ENCODE measurements around the gene SPANXN5.
"Not testable (repeated sequence)": the region's sequence is repeated elsewhere in the genome, so short reads cannot be mapped to it uniquely, and the experiment has no call there.

Gene SPANXN5, protein sequence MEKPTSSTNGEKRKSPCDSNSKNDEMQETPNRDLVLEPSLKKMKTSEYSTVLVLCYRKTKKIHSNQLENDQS

DNA sequence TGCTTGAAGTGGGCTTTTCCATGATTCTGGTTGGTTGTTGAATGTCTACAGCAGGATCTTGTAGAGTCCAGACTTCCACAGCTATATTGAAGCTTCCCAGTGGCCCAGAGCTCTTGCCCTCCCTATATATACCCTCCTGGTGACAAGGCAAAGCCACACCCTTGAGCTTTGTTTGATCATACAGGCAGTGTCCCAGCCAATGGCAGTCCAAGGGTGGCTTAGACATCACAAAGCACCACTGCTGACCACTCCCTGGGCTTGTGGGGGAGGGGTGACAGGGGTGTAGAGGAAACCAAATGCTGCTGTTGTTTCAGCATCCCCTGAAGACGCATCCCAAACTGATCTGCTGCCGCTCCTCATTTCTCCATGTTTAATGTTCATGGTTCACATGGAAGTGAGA is at the start of gene SPANXN5:
TSS of gene SPANXN5 (minus strand) at position 101 of the 400 bp plus-strand sequence. CDS start at position 22, 79 bp downstream.
- DNase-seq (ENCODE audit: low read depth in 4 of 4, low spot score in 1 of 4), result not testable (repeated sequence)

DNA sequence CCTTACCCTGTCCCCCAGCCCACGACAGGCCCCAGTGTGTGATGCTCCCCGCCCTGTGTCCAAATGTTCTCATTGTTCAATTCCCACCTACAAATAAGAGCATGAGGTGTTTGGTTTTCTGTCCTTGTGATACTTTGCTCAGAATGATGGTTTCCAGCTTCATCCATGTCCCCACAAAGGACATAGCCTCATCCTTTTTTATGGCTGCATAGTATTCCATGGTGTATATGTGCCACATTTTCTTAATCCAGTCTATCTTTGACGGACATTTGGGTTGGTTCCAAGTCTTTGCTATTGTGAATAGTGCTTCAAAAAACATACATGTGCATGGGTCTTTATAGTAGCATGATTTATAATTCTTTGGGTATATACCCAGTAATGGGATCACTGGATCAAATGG is 46.4 kb upstream of the SPANXN5 start:
- not testable (repeated sequence) for DNase-seq (ENCODE audit: low read depth in 4 of 4, low spot score in 1 of 4)

DNA sequence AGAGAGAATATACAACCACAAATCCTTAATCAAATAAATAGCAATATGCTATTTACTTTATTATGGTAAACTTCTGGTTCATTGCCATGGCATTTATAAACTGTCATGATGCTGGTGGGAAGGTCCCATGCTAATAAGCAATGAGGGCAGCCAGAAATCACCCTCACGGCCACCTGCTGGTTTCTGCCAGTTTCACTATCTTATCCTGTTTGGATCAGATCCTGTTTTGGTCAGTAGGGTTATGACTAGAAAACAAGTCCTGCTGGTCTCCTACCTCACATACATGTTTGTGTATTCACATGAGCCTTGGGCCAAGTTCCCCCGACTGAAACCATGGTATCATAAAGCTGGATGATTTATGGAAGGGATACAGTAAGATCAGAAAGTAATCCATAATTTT is 41.9 kb upstream of the SPANXN5 start:
- DNase-seq (ENCODE audit: low read depth in 4 of 4, low spot score in 1 of 4), result no peak

DNA sequence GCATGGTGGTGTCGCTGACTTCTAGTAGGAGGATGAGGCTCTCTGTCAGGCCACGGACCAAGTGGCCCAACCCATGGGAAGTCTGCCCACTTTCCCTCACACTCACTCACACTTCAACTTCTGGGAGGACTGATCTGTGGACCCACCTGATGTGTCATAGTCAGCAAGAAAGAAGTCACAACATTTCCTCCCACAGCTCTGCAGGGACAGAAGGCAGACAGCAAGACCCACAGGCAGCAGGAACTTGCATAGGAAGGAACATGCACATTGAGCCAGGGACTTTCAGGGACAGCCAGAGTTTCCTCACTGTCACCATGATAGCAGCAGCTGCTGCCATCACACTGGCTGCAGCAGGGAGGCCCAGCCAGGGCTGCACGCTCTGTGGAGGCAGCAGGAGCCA is 33.3 kb upstream of the SPANXN5 start:
- DNase-seq (ENCODE audit: low read depth in 4 of 4, low spot score in 1 of 4), result no peak

DNA sequence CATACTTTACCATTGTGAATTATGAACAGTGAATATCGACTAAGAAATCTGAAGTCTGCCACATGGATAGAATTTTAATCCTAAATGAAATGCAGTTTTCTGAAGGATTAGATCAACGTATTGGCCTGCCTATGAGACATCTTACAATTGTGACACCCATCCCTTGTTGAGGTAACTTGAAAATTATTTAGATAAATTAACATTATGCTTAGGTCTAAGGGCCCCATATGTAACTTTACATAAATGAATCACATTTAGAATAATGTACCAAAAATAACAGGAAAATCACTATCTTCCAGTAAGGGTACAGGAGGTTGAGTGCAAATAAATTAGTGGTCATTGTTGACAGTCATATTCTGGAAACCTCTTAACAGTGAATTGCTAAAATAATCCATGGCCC is 27.4 kb upstream of the SPANXN5 start:
- DNase-seq (ENCODE audit: low read depth in 4 of 4, low spot score in 1 of 4), result no peak

DNA sequence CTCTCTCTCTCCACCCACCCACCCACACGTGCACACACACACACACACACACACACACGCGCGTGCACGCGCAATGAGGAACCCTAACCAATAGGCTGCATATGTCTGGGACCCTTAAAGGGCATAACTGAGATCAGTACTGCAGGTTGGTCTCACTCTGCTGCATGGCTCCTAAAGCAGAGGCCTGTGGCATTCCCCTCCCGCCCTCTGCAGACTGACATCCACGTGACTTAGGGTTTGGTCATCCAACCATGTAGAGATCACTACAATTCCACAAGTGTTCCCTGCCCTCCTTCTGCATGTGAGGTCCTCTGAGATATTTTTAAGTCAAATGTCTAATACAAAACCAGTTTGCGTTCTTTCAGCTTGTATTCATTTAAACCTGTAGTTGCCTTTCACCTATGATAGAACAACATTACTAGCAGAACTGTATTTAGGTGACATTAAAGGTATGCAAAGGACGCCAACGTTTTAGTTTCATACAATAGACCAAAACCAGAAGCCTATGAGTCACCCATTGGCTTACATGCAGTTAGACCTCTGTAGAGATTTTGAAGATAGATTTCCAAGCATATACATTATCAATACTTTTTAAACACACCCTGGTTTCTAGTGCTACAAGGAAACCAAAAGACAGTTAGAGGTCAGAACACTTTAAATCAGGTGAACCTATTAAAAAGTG is 24.0 kb upstream of the SPANXN5 start:
- DNase-seq (ENCODE audit: low read depth in 4 of 4, low spot score in 1 of 4), result no peak

DNA sequence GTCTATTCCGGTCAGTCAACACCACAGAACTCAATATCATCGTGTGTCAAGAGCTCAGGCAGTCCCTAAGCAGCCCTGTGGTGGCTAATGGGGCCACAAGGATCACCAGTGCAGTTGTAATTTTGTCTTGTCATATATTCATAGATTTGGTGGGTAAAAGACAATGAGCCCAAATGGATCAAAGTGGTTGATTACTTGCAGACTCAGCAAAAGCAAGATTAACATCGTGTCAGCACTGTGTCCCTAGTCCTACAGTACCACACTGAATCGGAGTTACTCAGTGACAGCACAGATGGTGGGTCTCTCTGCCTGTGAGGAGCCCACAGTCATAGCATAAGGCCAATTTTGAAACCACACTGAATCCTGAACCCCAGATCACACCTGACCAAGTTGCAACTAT is 22.6 kb upstream of the SPANXN5 start:
- DNase-seq (ENCODE audit: low read depth in 4 of 4, low spot score in 1 of 4), result no peak

DNA sequence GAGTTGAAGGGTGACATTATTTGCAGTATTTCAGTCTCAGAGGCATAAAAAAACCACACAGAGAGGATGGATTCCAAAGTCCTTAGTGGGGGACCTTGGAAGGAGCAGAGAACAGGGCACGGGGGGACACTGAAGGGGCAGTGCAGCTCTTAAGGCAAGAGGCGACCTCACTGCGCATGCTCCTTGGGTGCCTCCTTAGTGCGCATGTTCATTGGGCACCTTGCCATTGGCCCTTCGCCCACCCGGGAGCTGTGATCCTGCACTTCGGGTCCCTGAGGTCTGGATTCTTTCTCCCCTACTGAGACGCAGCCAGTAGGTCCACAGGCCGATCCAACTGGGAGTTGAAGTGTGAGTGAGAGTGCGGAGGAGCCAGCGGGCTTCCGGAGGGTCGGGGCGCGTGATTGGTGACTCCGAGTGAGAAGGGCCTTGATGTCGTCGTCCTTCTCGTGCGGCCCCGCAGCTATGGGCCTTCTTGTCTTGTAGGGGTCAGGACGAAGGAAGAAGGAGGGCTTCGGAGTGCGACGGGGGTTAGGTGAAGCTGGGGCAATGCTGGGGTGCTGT is 13.9 kb upstream of the SPANXN5 start, which contains the start of gene XAGE5:
TSS of gene XAGE5 (plus strand) at position 223 of the 561 bp plus-strand sequence. CDS start 1,280 bp downstream, outside the sequence.
- DNase-seq (ENCODE audit: low read depth in 4 of 4, low spot score in 1 of 4), result no peak

DNA sequence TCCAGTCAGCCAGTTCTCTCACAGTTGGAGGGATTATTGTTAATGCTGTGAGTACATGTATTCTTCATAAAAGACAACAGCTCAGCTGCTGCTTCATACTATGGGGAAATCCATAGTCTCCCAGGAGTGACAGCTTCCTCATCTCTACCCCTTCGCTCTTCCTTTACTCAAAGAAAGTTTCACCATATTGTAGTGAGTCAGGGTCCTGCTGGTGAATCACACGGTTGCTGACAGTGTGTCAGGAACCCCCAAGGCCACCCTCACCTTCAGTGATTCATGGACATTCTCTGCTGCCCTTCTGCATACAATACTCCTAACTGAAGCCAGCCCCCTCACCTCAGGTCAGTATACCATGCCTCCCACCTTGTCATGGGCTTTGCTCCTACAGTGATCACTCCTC is 7.6 kb upstream of the SPANXN5 start:
- not testable (repeated sequence) for DNase-seq (ENCODE audit: low read depth in 4 of 4, low spot score in 1 of 4)

DNA sequence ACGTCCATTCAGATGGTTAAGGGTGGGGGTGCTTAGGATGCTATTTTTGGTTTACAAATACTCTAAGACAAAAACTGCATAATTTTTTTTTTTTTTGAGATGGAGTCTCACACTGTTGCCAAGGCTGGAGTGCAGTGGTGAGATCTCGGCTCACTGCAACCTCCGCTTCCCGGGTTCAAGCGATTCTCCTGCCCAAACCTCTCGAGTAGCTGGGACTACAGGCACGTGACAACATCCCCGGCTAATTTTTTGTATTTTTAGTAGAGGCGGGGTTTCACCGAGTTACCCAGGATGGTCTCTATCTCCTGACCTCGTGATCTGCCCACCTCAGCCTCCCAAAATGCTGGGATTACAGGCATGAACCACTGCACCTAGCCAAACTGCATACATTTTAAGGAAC is 23.7 kb downstream of the SPANXN5 start:
- DNase-seq (ENCODE audit: low read depth in 4 of 4, low spot score in 1 of 4), result not testable (repeated sequence)

DNA sequence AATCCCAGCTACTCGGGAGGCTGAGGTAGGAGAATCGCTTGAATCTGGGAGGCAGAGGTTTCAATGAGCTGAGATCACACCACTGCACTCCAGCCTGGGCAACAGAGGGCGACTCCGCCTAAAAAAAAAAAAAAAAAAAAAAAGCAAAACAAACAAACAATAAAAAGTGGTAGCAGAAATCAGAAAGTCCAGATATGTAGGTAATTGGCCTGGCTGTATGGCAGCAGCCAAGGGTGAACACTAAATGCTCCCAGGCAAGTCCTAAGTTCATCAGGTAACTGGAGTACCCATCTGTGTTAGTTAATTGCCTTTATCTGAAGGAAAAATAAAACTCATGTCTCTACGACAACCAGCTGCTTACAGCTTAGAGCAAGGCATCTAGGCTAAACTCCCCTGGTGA is 31.2 kb downstream of the SPANXN5 start:
- DNase-seq (ENCODE audit: low read depth in 4 of 4, low spot score in 1 of 4), result not testable (repeated sequence)

DNA sequence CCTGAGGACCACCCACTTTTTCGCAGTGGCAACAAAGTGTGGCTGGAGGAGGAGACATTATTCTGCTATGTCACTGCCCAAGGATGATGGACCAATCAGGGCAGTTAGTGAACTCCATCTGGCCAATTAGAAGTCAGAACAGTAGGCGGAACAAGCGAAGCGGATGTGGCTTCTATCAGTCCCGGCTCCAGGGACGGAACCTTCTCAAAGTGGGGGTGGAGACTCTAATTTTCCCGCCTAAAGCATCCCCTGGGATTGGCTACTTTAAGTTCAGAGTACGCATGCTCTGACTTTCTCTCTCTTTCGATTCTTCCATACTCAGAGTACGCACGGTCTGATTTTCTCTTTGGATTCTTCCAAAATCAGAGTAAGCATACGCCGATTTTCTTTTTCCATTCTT is 46.3 kb downstream of the SPANXN5 start, which contains the start of gene SSX2B:
TSS of gene SSX2B (plus strand) at position 301 of the 400 bp plus-strand sequence. CDS start 1,429 bp downstream, outside the sequence.
- DNase-seq (ENCODE audit: low read depth in 4 of 4, low spot score in 1 of 4), result not testable (repeated sequence)
